Ishikawa (cell line): ENCODE data around the gene DHRS12.

Source experiments
- CEBPB ChIP-seq: IDR thresholded peaks from 2 replicates; pipeline ENCODE4 v1.6.1; 2012
- CREB1 ChIP-seq: IDR thresholded peaks from 2 replicates; pipeline ENCODE4 v1.6.1; 2012; ENCODE audit warnings: low read depth
- EGR1 ChIP-seq: IDR thresholded peaks from 2 replicates; pipeline ENCODE4 v1.6.1; 2012
- EP300 ChIP-seq: IDR thresholded peaks from 2 replicates; pipeline ENCODE4 v1.6.1; 2012; ENCODE audit warnings: borderline replicate concordance
- FOXM1 ChIP-seq: IDR thresholded peaks from 2 replicates; pipeline ENCODE4 v1.6.1; 2012; ENCODE audit warnings: low read depth, borderline replicate concordance
- MAX ChIP-seq: IDR thresholded peaks from 2 replicates; pipeline ENCODE4 v1.6.1; 2012
- NFIC ChIP-seq: IDR thresholded peaks from 2 replicates; pipeline ENCODE4 v1.6.1; 2012
- RAD21 ChIP-seq: IDR thresholded peaks from 2 replicates; pipeline ENCODE4 v1.6.1; 2012; ENCODE audit warnings: low read depth
- REST ChIP-seq: IDR thresholded peaks from 2 replicates; pipeline ENCODE4 v1.6.1; 2012; ENCODE audit warnings: low read depth, mild to moderate bottlenecking
- TAF1 ChIP-seq: IDR thresholded peaks from 2 replicates; pipeline ENCODE4 v1.6.1; 2012; ENCODE audit warnings: low read depth, mild to moderate bottlenecking
- TCF12 ChIP-seq: IDR thresholded peaks from 2 replicates; pipeline ENCODE4 v1.6.1; 2012; ENCODE audit warnings: low read depth
- TEAD4 ChIP-seq: IDR thresholded peaks from 2 replicates; pipeline ENCODE4 v1.6.1; 2012
- USF1 ChIP-seq: IDR thresholded peaks from 2 replicates; pipeline ENCODE4 v1.6.1; 2012
- YY1 ChIP-seq: IDR thresholded peaks from 2 replicates; pipeline ENCODE4 v1.6.1; 2012; ENCODE audit warnings: low read depth
- ZBTB7A ChIP-seq: IDR thresholded peaks from 2 replicates; pipeline ENCODE4 v1.6.1; 2012; ENCODE audit warnings: low read depth

The DHRS12 gene

GRCh38 chr13:51822106-51822815 is 18.3 kb upstream of the DHRS12 start:
- TF ChIP-seq TCF12 (no peak), EP300 (no peak), FOXM1 (no peak), CEBPB (no peak), REST (no peak), RAD21 (no peak), TEAD4 (no peak), USF1 (no peak), ZBTB7A (no peak), CREB1 (no peak), YY1 (no peak), EGR1 (no peak), TAF1 (no peak), MAX (no peak), NFIC (no peak)

- TF ChIP-seq TCF12 (no peak), MAX (no peak), NFIC (no peak), REST (no peak), TAF1 (no peak), ZBTB7A (no peak), CREB1 (no peak), YY1 (no peak), TEAD4 (no peak)
Observed at GRCh38 chr13:51821606-51822005, 17.6 kb upstream of the DHRS12 start.

- no peak for TF ChIP-seq TEAD4
- TF ChIP-seq TAF1 = no peak
- TF ChIP-seq USF1 = no peak
- TF ChIP-seq NFIC = no peak
- TF ChIP-seq MAX = no peak
- TF ChIP-seq REST = no peak
Observed at GRCh38 chr13:51820016-51820597, 16.1 kb upstream of the DHRS12 start.

GRCh38 chr13:51819544-51819943 is 15.6 kb upstream of the DHRS12 start:
- TF ChIP-seq RAD21 = no peak
- no peak for TF ChIP-seq YY1
- TF ChIP-seq MAX = no peak
- no peak for TF ChIP-seq CEBPB
- no peak for TF ChIP-seq USF1
- no peak for TF ChIP-seq NFIC
- TF ChIP-seq EP300 = no peak
- TF ChIP-seq EGR1 = no peak
- TF ChIP-seq TEAD4 = no peak
- no peak for TF ChIP-seq FOXM1
- no peak for TF ChIP-seq TAF1
- TF ChIP-seq REST = no peak
- TF ChIP-seq TCF12 = no peak
- no peak for TF ChIP-seq CREB1
- TF ChIP-seq ZBTB7A = no peak
